ENCODE data around the gene EBP. TPM values are rescaled to one million over a fixed set of nuclear protein-coding genes. Genes with fewer than 3 reads are reported as not detected.

Gene EBP
- polyA plus RNA-seq, 1 donor (not counting 4 experiments of a cell fraction or from before 2014, with no cell fraction given): 194 TPM

DNA sequence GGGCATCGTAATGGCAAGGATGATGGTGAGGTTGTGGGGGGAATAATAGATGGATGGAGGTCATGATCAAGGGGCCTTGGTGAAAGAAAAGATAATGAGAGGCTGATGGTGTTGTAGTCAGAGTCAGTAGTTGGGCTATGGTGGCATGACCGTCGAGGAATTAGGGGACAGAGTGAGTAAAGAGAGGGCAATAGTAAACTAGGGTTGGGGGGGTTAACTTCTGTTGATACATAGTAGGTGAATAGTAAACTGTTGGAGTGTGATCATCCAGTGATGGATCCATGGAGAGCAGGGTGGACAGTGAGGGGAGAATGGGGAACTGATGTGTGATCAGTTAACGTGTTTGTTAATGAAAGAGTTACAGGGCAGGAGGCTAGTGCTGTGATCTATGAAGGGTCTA lies 44.7 kb upstream of the EBP start:
- Histone ChIP-seq H3K4me3 (ENCODE audit: control insufficient read depth in 2 of 3, extremely low read depth in 1 of 3, insufficient read depth in 2 of 3, low read depth in 1 of 3, low read length in 3 of 3) (peak overlapping the region; percentile 64 to 75 (median 66)), H3K27ac (ENCODE audit: control insufficient read depth, insufficient read depth, low read length) (peak overlapping the region; percentile 73), H2AFZ (ENCODE audit: control insufficient read depth, low read length) (no peak overlapping the region), H3K4me2 (ENCODE audit: control insufficient read depth, extremely low read depth, insufficient read depth, low read depth, low read length) (peak overlapping the region; percentile 76), H4K20me1 (ENCODE audit: control insufficient read depth, extremely low read depth, insufficient read depth, low read length) (no peaks in the 10 kb centered on the region), H3K9me3 (ENCODE audit: control insufficient read depth, low read depth, low read length) (no peaks in the 10 kb centered on the region), H3K36me3 (ENCODE audit: control insufficient read depth in 2 of 2, extremely low read depth in 1 of 2, insufficient read depth in 2 of 2, low read length in 2 of 2) (peaks cover 3 to 7% of the 10 kb centered on the region in 2 experiments), H3K79me2 (ENCODE audit: control insufficient read depth, insufficient read depth, low read length) (peaks cover 35% of the 10 kb centered on the region), H3K27me3 (ENCODE audit: control insufficient read depth, extremely low read depth, insufficient read depth, low read length) (no peaks in the 10 kb centered on the region), H3K4me1 (ENCODE audit: control insufficient read depth, extremely low read depth, insufficient read depth, low read length) (peaks cover 12% of the 10 kb centered on the region), H3K9me1 (ENCODE audit: control insufficient read depth, extremely low read depth, insufficient read depth, low read length) (no peaks in the 10 kb centered on the region), H3K9ac (ENCODE audit: control insufficient read depth, extremely low read depth, insufficient read depth, low read length) (peak overlapping the region; percentile 92)
- DNase-seq (ENCODE audit: low read depth, low spot score): no peak
- dilution Hi-C loops (cut with MboI; ENCODE audit: extremely low pct_ligation_motif_present, low sequenced_read_pairs): no loop called here
- TF ChIP-seq EZH2 (IDR thresholded peaks at IDR 0.05; ENCODE audit: low read length): no peak
- TF ChIP-seq, protein P1, sequence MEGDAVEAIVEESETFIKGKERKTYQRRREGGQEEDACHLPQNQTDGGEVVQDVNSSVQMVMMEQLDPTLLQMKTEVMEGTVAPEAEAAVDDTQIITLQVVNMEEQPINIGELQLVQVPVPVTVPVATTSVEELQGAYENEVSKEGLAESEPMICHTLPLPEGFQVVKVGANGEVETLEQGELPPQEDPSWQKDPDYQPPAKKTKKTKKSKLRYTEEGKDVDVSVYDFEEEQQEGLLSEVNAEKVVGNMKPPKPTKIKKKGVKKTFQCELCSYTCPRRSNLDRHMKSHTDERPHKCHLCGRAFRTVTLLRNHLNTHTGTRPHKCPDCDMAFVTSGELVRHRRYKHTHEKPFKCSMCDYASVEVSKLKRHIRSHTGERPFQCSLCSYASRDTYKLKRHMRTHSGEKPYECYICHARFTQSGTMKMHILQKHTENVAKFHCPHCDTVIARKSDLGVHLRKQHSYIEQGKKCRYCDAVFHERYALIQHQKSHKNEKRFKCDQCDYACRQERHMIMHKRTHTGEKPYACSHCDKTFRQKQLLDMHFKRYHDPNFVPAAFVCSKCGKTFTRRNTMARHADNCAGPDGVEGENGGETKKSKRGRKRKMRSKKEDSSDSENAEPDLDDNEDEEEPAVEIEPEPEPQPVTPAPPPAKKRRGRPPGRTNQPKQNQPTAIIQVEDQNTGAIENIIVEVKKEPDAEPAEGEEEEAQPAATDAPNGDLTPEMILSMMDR (optimal IDR thresholded peaks at IDR 0.05 in 1 of 3, IDR thresholded peaks at IDR 0.05 in 1 of 3, conservative IDR thresholded peaks at IDR 0.05 in 1 of 3; ENCODE audit: extremely low read depth in 1 of 3, insufficient read depth in 2 of 3, low read length in 3 of 3): no peak
- FAIRE-seq: no peak

DNA sequence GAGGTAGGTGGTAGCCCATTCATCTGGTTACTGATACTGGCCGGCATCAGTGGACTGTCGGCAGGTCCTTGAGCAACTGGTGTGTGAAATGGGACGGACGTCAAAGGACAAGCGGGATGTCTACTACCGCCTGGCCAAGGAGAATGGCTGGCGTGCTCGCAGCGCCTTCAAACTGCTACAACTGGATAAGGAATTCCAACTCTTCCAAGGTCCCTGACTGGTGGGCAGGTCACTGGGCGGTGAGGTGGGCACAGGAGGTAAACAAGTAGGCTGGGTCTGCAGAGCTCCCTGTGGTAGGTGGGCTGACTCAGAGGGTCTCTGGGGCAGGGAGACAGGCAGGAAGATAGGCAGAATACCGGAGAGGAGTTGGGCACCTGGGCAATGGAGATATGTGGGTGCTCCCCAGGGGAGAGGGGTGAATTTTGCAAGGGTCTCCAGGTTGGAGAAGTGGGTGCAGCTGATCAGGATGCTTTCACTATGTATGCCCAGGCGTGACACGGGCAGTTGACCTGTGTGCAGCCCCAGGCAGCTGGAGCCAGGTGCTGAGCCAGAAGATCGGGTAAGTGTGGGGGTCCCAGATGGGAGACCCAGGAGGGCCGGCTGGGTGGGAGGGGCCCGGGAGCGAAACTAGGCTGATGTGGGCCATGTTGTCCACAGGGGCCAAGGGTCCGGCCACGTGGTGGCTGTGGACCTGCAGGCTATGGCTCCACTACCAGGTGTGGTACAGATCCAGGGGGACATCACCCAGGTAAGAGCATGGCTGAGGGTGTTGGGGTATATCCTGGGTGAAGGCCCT lies 43.5 kb upstream of the EBP start:
- TF ChIP-seq EZH2 (IDR thresholded peaks at IDR 0.05; ENCODE audit: low read length): no peak
- TF ChIP-seq, protein P1 (optimal IDR thresholded peaks at IDR 0.05 in 1 of 3, IDR thresholded peaks at IDR 0.05 in 1 of 3, conservative IDR thresholded peaks at IDR 0.05 in 1 of 3; ENCODE audit: extremely low read depth in 1 of 3, insufficient read depth in 2 of 3, low read length in 3 of 3): no peak
- dilution Hi-C loops (cut with MboI; ENCODE audit: extremely low pct_ligation_motif_present, low sequenced_read_pairs): no loop called here
- FAIRE-seq: no peak
- Histone ChIP-seq H3K79me2 (ENCODE audit: control insufficient read depth, insufficient read depth, low read length) (peaks cover 35% of the 10 kb centered on the region), H3K4me1 (ENCODE audit: control insufficient read depth, extremely low read depth, insufficient read depth, low read length) (peaks cover 10% of the 10 kb centered on the region), H3K9me3 (ENCODE audit: control insufficient read depth, low read depth, low read length) (no peaks in the 10 kb centered on the region), H3K4me3 (ENCODE audit: control insufficient read depth in 2 of 3, extremely low read depth in 1 of 3, insufficient read depth in 2 of 3, low read depth in 1 of 3, low read length in 3 of 3) (no peak overlapping the region), H3K27ac (ENCODE audit: control insufficient read depth, insufficient read depth, low read length) (no peak overlapping the region), H3K27me3 (ENCODE audit: control insufficient read depth, extremely low read depth, insufficient read depth, low read length) (no peaks in the 10 kb centered on the region), H3K9ac (ENCODE audit: control insufficient read depth, extremely low read depth, insufficient read depth, low read length) (no peak overlapping the region), H3K36me3 (ENCODE audit: control insufficient read depth in 2 of 2, extremely low read depth in 1 of 2, insufficient read depth in 2 of 2, low read length in 2 of 2) (peaks cover 3 to 7% of the 10 kb centered on the region in 2 experiments), H4K20me1 (ENCODE audit: control insufficient read depth, extremely low read depth, insufficient read depth, low read length) (no peaks in the 10 kb centered on the region), H3K4me2 (ENCODE audit: control insufficient read depth, extremely low read depth, insufficient read depth, low read depth, low read length) (no peak overlapping the region), H2AFZ (ENCODE audit: control insufficient read depth, low read length) (no peak overlapping the region), H3K9me1 (ENCODE audit: control insufficient read depth, extremely low read depth, insufficient read depth, low read length) (no peaks in the 10 kb centered on the region)
- no peak for DNase-seq (ENCODE audit: low read depth, low spot score)
